PFSK-1 (cell line): ENCODE measurements around the gene XPO6.

ENCODE experiments used
- FOXP2 ChIP-seq: optimal IDR thresholded peaks from 2 replicates; pipeline ENCODE3; 2011; ENCODE audit warnings: borderline replicate concordance, control low read depth, inconsistent platforms; ENCODE audit not compliant: insufficient read depth; ENCODE audit errors: extremely low read length, extremely low read depth
- POLR2AphosphoS5 ChIP-seq: IDR thresholded peaks from 2 replicates; pipeline ENCODE4 v1.6.1; 2012; ENCODE audit warnings: low read depth, mild to moderate bottlenecking, control low read depth, low read length, moderate library complexity
- REST ChIP-seq, 2 experiments: IDR thresholded peaks; 2 replicates each; pipeline versions ENCODE4 v1.6.1 to v1.8.0; 2011 to 2012; ENCODE audit warnings: low read depth in 2 of 2, low read length in 2 of 2, control low read depth in 1 of 2, inconsistent platforms in 1 of 2, mild to moderate bottlenecking in 1 of 2, moderate library complexity in 1 of 2; ENCODE audit not compliant: insufficient read depth in 1 of 2
- SIN3A ChIP-seq: IDR thresholded peaks from 2 replicates; pipeline ENCODE4 v1.6.1; 2012; ENCODE audit warnings: mild to moderate bottlenecking, low read length, moderate library complexity, borderline replicate concordance; ENCODE audit not compliant: insufficient read depth
- TAF1 ChIP-seq: IDR thresholded peaks from 2 replicates; pipeline ENCODE4 v1.6.1; 2012; ENCODE audit warnings: low read length, control low read depth, borderline replicate concordance; ENCODE audit not compliant: insufficient read depth

Gene XPO6

DNA sequence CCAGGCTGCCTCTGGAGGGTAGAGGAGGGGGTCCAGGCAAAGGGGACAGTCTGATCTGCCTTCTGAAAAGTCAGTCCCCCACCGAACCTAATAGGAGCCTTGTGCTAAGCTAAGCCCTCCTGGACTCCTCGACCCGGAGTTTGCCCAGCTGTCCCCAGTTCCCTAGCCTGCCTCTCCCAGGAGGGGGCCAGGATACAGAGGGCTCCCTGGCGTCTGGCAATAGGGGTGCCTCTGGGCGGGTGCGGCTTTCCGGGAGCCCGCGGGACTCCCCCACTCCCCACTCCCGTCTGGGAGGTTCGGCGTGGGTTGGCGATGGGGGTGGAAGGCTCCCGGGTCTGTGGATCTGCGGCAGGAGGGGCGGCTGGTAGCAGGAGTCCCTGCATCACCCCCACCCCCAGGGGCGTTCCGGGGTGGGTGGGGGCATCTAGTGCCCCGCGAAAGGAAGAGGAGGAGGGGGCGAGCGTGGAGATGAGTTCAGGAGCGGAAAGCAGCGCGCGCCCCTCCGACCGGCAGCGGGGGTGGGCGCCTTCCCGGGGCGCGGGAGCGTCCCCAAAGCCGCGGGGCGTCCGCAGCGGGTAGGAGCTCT is 149.4 kb downstream of the XPO6 start:
- TF ChIP-seq REST (IDR thresholded peaks at IDR 0.05; ENCODE audit: insufficient read depth in 1 of 2, low read depth in 2 of 2, low read length in 2 of 2) (no peak), TAF1 (no peak), SIN3A (no peak), FOXP2 (no peak), POLR2AphosphoS5 (no peak)

- TF ChIP-seq REST (IDR thresholded peaks at IDR 0.05; ENCODE audit: insufficient read depth in 1 of 2, low read depth in 2 of 2, low read length in 2 of 2), result no peak
- no peak for TF ChIP-seq FOXP2
- no peak for TF ChIP-seq TAF1
- TF ChIP-seq SIN3A, result no peak
- TF ChIP-seq POLR2AphosphoS5, result no peak
These were observed 150.2 kb downstream of the XPO6 start for GRCh38 chr16:28061352-28062101.

DNA sequence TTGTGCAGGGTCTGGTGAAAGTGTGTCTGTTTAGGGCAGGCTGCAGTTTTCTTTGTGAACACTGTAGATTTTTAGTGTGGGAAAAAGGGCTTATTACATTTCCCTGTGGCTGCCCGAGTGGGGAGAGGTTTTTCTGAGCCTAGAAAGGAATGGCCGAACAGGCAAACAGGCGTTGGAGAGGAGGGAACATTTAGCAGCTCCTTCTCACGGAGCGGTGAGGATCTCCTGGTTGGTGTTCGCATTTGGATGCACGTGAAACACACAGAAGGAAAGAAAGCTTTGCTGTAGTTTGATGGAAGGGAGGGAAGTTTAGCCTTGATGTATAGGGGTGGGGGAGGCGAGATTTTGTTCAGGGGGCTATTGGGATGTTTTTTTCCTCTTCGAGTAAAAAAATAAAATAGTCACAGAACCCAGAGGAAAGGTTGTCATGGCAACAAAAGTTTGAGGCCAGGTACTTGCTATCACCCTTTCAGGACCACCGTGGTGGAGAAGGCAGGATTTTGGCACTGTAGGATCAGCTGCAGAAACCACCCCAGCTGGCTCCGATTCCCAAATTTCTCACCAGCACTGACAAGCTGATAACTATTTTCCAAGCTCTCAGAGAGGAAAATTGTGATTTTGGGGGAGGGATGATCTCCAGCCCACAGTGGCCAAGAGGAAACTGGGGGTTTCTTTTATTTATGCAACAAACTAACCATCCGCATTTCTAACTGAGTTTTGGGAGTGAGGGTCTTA is 151.8 kb downstream of the XPO6 start:
- no peak for TF ChIP-seq TAF1
- TF ChIP-seq REST (IDR thresholded peaks at IDR 0.05; ENCODE audit: insufficient read depth in 1 of 2, low read depth in 2 of 2, low read length in 2 of 2), result no peak
- no peak for TF ChIP-seq SIN3A
- no peak for TF ChIP-seq FOXP2
- no peak for TF ChIP-seq POLR2AphosphoS5

DNA sequence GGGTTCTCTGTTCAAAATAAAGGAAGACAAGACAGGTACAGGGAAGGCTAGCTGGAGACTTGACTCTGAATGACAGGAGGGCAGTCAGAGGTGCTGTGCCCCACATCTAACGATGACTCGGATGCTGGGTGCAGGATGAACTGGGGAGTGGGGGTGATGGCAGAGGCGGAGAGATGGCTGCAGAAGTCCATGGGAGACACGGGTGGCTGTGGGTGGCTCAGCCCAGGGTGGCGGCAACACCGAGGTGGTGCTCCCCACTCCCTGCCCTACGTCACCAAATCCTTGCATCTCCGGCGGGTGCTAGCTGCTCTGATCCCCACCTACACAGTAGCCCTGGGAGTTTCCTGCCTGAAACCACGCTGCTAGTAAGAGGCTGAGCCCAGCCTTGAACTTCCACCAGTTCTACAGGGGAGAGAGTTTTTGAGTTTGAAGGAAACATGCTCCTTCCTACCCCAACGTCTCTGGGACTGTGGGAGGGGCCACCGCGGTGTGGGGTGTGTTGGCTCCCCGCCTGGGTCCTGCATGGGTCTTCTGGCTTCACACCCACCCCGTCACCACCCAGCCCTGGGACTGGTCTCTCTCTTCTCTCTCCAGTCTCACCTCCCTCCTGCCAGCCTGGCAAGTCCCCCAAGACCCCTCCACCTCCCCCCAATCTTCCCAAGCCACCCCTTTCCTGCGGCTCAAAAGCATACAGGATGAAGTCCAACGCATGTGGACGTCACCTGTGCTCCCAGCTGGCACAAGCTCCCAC is 152.8 kb downstream of the XPO6 start:
- TF ChIP-seq POLR2AphosphoS5 (no peak), FOXP2 (no peak), SIN3A (no peak), REST (IDR thresholded peaks at IDR 0.05; ENCODE audit: insufficient read depth in 1 of 2, low read depth in 2 of 2, low read length in 2 of 2) (no peak), TAF1 (no peak)
